Tibial nerve (tissue), 3 donors: Measurements from ENCODE around the gene BCL3.

ENCODE experiments used
- CTCF ChIP-seq, 5 experiments: fragments of 200-600 bp in 3 of 5; fragments of 450-650 bp in 2 of 5; sonication (generic) in 3 of 5; IDR thresholded peaks; one replicate each; pipeline ENCODE4 v1.5.1; 2016 to 2019; ENCODE audit warnings: antibody characterized with exemption in 5 of 5, mild to moderate bottlenecking in 3 of 5, moderate library complexity in 2 of 5
- POLR2A ChIP-seq, 2 donors: fragments of 450-650 bp; IDR thresholded peaks; one replicate each; pipeline ENCODE4 v1.6.1; 2017; ENCODE audit warnings: antibody characterized with exemption in 2 of 2, mild to moderate bottlenecking in 2 of 2, moderate library complexity in 2 of 2

GRCh38 chr19:44705502-44706010, 43.0 kb upstream of the BCL3 start:
- TF ChIP-seq CTCF (IDR thresholded peaks at IDR 0.05) (no peak), POLR2A (IDR thresholded peaks at IDR 0.05) (no peak)
